Occipital lobe (tissue), 2 donors: ENCODE data around the gene OR11L1. TPM values are rescaled to one million over a fixed set of nuclear protein-coding genes. Genes with fewer than 3 reads are reported as not detected.

Experiments used
- DNase-seq: peaks from one replicate; lab custom pipeline; 2025; lab: John Stamatoyannopoulos, UW
- total RNA-seq: library from RNA; depleted of rRNA; stranded (reverse); fragments of >200 nt; gene quantifications from one replicate; pipeline ENCODE4 v1.2.3, GENCODE V29; 2014

OR11L1 gene
- total RNA-seq, 1 donor from 2014 or later = not detected

DNA sequence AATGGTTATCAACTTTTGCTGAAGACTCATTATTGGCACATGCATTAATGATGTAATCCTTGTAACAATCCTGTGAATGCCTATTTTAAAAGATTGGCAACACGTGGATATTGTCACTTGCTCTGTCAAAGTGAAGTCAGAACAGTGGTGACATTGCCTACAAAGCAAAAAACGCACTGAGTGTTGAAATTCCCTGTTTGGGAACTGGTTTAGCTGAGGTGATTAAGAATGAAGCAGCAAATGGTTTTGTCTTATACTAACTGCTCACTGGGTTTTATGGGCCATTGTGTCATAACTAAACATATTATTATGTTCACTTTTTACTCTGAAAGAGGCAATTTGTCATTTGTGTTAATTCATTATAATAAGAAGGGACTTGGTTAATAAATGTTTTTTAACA is 29.1 kb downstream of the OR11L1 start:
- DNase-seq = no peak

DNA sequence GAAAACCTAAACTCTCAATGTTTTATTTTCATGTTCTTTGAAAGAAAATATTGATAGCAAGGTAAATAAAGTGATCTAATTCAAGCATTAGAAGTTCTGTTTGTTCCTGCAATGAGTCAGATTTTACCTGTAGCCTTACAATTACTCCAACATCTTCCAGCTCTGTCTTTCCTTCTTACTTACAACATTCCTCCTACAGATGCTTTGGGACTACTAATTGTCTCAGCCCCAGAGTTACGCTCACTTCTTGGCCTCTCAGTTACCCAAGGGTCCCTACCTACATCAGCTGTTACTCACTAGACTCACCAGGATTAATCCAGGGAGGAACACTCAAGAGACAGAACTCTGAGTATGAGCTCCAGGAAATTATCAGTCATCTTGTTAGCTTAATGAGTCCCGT is 44.2 kb downstream of the OR11L1 start:
- no peak for DNase-seq

Other genes starting within 250 kb of the OR11L1 start
- gene OR2G3, start 236.3 kb downstream of the OR11L1 start, total RNA-seq = not detected
- not detected for gene OR13G1, start 162.2 kb downstream of the OR11L1 start, total RNA-seq
- not detected for gene OR6F1, start 125.2 kb downstream of the OR11L1 start, total RNA-seq
- gene OR14K1, start 103.3 kb downstream of the OR11L1 start, total RNA-seq = not detected
- not detected for gene OR14A2, start 93.8 kb downstream of the OR11L1 start, total RNA-seq
- not detected for gene OR1C1, start 81.3 kb downstream of the OR11L1 start, total RNA-seq
- gene OR14A16, start 17.8 kb downstream of the OR11L1 start, total RNA-seq = not detected
- gene TRIM58, start 15.3 kb upstream of the OR11L1 start, total RNA-seq = 3.1 TPM
- 1.6 TPM for gene OR2W3, start 53.7 kb upstream of the OR11L1 start, total RNA-seq
- gene OR2T8, start 78.4 kb upstream of the OR11L1 start, total RNA-seq = not detected
- gene OR2AJ1, start 83.0 kb upstream of the OR11L1 start, total RNA-seq = 0.16 TPM
- gene OR2L8, start 107.0 kb upstream of the OR11L1 start, total RNA-seq = 2.8 TPM
- 0.78 TPM for gene OR2AK2, start 123.3 kb upstream of the OR11L1 start, total RNA-seq
- gene OR2L5, start 171.8 kb upstream of the OR11L1 start, total RNA-seq = 0.62 TPM
- 1.4 TPM for gene OR2L2, start 188.2 kb upstream of the OR11L1 start, total RNA-seq
- 1.2 TPM for gene OR2L3, start 204.9 kb upstream of the OR11L1 start, total RNA-seq